ENCODE measurements around the gene FLNB.
"Not testable (repeated sequence)": the region's sequence is repeated elsewhere in the genome, so short reads cannot be mapped to it uniquely, and the experiment has no call there.

Gene FLNB

GRCh38 chr3:58051196-58051595 lies 43.0 kb downstream of the FLNB start:
- TF ChIP-seq ZFP3 (CRISPR knock-in tag; IDR thresholded peaks at IDR 0.05) (no peak), ZNF565 (CRISPR knock-in tag; conservative IDR thresholded peaks at IDR 0.05; ENCODE audit: low read depth) (no peak), CREB5 (CRISPR knock-in tag; IDR thresholded peaks at IDR 0.05; ENCODE audit: low read depth) (no peak), ZNF8 (CRISPR knock-in tag; IDR thresholded peaks at IDR 0.05) (no peak), RARB (CRISPR knock-in tag; IDR thresholded peaks at IDR 0.05) (no peak), TSHZ2 (CRISPR knock-in tag; IDR thresholded peaks at IDR 0.05) (no peak), ESRRG (CRISPR knock-in tag; IDR thresholded peaks at IDR 0.05) (no peak), ZNF70 (CRISPR knock-in tag; IDR thresholded peaks at IDR 0.05) (no peak), ARNTL (CRISPR knock-in tag; IDR thresholded peaks at IDR 0.05; ENCODE audit: borderline replicate concordance, low read depth) (no peak), OSR1 (CRISPR knock-in tag; IDR thresholded peaks at IDR 0.05) (no peak), TOX (CRISPR knock-in tag; IDR thresholded peaks at IDR 0.05; ENCODE audit: borderline replicate concordance) (no peak), ZFP30 (CRISPR knock-in tag; IDR thresholded peaks at IDR 0.05) (no peak), CSDC2 (CRISPR knock-in tag; IDR thresholded peaks at IDR 0.05) (no peak), BACH2 (CRISPR knock-in tag; IDR thresholded peaks at IDR 0.05; ENCODE audit: borderline replicate concordance) (no peak), POU6F1 (CRISPR knock-in tag; IDR thresholded peaks at IDR 0.05; ENCODE audit: borderline replicate concordance, low read depth) (no peak)
- ATAC-seq, result no peak

GRCh38 chr3:58051658-58052261 lies 43.5 kb downstream of the FLNB start:
- ATAC-seq, result not testable (repeated sequence)

- no peak for TF ChIP-seq SNAI2 (CRISPR knock-in tag; IDR thresholded peaks at IDR 0.05)
- no peak for TF ChIP-seq ZC3H10 (CRISPR knock-in tag; IDR thresholded peaks at IDR 0.05)
- TF ChIP-seq TCF4 (CRISPR knock-in tag; IDR thresholded peaks at IDR 0.05; ENCODE audit: borderline replicate concordance), result no peak
- 0 out of 2 replicates have a peak, but pooled peaks have one; percentile 25 for TF ChIP-seq ISL1 (CRISPR knock-in tag; IDR thresholded peaks at IDR 0.05)
- TF ChIP-seq, protein P1, sequence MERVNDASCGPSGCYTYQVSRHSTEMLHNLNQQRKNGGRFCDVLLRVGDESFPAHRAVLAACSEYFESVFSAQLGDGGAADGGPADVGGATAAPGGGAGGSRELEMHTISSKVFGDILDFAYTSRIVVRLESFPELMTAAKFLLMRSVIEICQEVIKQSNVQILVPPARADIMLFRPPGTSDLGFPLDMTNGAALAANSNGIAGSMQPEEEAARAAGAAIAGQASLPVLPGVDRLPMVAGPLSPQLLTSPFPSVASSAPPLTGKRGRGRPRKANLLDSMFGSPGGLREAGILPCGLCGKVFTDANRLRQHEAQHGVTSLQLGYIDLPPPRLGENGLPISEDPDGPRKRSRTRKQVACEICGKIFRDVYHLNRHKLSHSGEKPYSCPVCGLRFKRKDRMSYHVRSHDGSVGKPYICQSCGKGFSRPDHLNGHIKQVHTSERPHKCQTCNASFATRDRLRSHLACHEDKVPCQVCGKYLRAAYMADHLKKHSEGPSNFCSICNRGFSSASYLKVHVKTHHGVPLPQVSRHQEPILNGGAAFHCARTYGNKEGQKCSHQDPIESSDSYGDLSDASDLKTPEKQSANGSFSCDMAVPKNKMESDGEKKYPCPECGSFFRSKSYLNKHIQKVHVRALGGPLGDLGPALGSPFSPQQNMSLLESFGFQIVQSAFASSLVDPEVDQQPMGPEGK (CRISPR knock-in tag; IDR thresholded peaks at IDR 0.05; ENCODE audit: borderline replicate concordance), result no peak
- TF ChIP-seq CREB5 (CRISPR knock-in tag; IDR thresholded peaks at IDR 0.05; ENCODE audit: low read depth), result 0 out of 2 replicates have a peak, but pooled peaks have one; percentile 18
- peak; percentile 80 for ATAC-seq
Observed at GRCh38 chr3:58052373-58053273, 44.4 kb downstream of the FLNB start.

All from SK-N-SH treated with all-trans-retinoic acid at 6 μM for 48 hours (cell line).